ENCODE results near the gene PATJ. TPM values are rescaled to one million over a fixed set of nuclear protein-coding genes. Genes with fewer than 3 reads are reported as not detected.

PATJ gene
- total and polyA plus RNA-seq, 2 donors (not counting 3 experiments of a cell fraction or from before 2014, with no cell fraction given) = 1.1 to 3.0 TPM

DNA sequence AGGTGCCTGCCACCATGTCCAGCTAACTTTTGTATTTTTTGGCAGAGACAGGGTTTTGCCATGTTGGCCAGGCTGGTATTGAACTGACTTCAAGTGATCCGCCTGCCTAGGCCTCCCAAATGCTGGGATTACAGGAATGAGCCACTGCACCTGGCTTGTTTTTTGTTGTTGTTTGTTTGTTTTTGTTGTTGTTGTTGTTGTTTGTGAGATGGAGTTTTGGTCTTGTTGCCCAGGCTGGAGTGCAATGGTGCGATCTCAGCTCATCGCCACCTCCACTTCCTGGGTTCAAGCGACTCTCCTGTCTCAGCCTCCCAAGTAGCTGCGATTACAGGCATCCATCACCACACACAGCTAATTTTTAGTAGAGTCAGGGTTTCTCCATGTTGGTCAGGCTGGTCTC, 445.3 kb downstream of the PATJ start:
- no peak for TF ChIP-seq EZH2 (IDR thresholded peaks at IDR 0.05; ENCODE audit: borderline replicate concordance, low read depth, low read length, severe bottlenecking)
- TF ChIP-seq POLR2A (IDR thresholded peaks at IDR 0.05; ENCODE audit: low read depth, low read length) = no peak
- TF ChIP-seq JUN (IDR thresholded peaks at IDR 0.05; ENCODE audit: borderline replicate concordance, insufficient read depth, insufficient read length, low read depth) = no peak
- TF ChIP-seq, protein P1, sequence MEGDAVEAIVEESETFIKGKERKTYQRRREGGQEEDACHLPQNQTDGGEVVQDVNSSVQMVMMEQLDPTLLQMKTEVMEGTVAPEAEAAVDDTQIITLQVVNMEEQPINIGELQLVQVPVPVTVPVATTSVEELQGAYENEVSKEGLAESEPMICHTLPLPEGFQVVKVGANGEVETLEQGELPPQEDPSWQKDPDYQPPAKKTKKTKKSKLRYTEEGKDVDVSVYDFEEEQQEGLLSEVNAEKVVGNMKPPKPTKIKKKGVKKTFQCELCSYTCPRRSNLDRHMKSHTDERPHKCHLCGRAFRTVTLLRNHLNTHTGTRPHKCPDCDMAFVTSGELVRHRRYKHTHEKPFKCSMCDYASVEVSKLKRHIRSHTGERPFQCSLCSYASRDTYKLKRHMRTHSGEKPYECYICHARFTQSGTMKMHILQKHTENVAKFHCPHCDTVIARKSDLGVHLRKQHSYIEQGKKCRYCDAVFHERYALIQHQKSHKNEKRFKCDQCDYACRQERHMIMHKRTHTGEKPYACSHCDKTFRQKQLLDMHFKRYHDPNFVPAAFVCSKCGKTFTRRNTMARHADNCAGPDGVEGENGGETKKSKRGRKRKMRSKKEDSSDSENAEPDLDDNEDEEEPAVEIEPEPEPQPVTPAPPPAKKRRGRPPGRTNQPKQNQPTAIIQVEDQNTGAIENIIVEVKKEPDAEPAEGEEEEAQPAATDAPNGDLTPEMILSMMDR (IDR thresholded peaks at IDR 0.05; ENCODE audit: extremely low read depth in 1 of 2, insufficient read depth in 1 of 2, low read depth in 1 of 2, low read length in 2 of 2) = no peak
- TF ChIP-seq POLR2AphosphoS5 (IDR thresholded peaks at IDR 0.05; ENCODE audit: insufficient read depth, low read depth, low read length) = no peak
- TF ChIP-seq MYC (IDR thresholded peaks at IDR 0.05; ENCODE audit: low read depth, low read length) = no peak
- no peak for TF ChIP-seq FOS (IDR thresholded peaks at IDR 0.05; ENCODE audit: borderline replicate concordance, insufficient read depth, low read length)
- TF ChIP-seq, protein P2, sequence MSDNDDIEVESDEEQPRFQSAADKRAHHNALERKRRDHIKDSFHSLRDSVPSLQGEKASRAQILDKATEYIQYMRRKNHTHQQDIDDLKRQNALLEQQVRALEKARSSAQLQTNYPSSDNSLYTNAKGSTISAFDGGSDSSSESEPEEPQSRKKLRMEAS (IDR thresholded peaks at IDR 0.05; ENCODE audit: insufficient read depth, insufficient read length) = no peak
- no peak for TF ChIP-seq GATA2 (IDR thresholded peaks at IDR 0.05; ENCODE audit: insufficient read depth, insufficient read length, low read depth, low read length)
- H3K4me1 ChIP-seq (ENCODE audit: control insufficient read depth, extremely low read depth, insufficient read depth, low read length) = no peaks in the 10 kb centered on the region
- H3K79me2 ChIP-seq (ENCODE audit: control insufficient read depth, insufficient read depth, low read length) = no peaks in the 10 kb centered on the region
- FAIRE-seq = no peak
- ChIA-PET CTCF (interaction anchor here (2.8 kb wide), 1 partner anchor 12 kb away, joined by 7 read pairs; no protein-coding TSS in a partner anchor), POLR2A (no interaction called here)
- no peak overlapping the region for H3K27ac ChIP-seq (ENCODE audit: insufficient read depth, low read depth, low read length)
- no peak overlapping the region for H3K9ac ChIP-seq (replicated peaks; ENCODE audit: extremely low read depth, insufficient read depth, low read length)
- dilution Hi-C loops (cut with MboI; ENCODE audit: extremely low pct_ligation_motif_present, low sequenced_read_pairs) (no loop called here), intact Hi-C loops (cut with micrococcal nuclease) (no loop called here)
- H3K27me3 ChIP-seq (ENCODE audit: control insufficient read depth in 2 of 2, insufficient read depth in 2 of 2, low read length in 2 of 2) = no peaks in the 10 kb centered on the region
- no peak for DNase-seq (ENCODE audit: low read depth, low spot score)
- H3K4me3 ChIP-seq (replicated peaks in 1 of 3; ENCODE audit: insufficient read depth in 1 of 3, low read depth in 1 of 3, low read length in 3 of 3) = no peak overlapping the region
- BruUV-seq (replicated peaks) = no TSS peak
- no peaks in the 10 kb centered on the region for H3K36me3 ChIP-seq (ENCODE audit: control insufficient read depth in 2 of 2, extremely low read depth in 1 of 2, insufficient read depth in 2 of 2, low read length in 2 of 2)
- H4K20me1 ChIP-seq (replicated peaks; ENCODE audit: control insufficient read depth, extremely low read depth, insufficient read depth, low read length) = no peaks in the 10 kb centered on the region
- no peak overlapping the region for H3K4me2 ChIP-seq (ENCODE audit: insufficient read depth, low read length)
- no peaks in the 10 kb centered on the region for H3K9me1 ChIP-seq (replicated peaks; ENCODE audit: control insufficient read depth, extremely low read depth, insufficient read depth, low read length)
- H2AFZ ChIP-seq (ENCODE audit: low read depth, low read length) = no peak overlapping the region
- no peaks in the 10 kb centered on the region for H3K9me3 ChIP-seq (replicated peaks; ENCODE audit: control insufficient read depth, insufficient read depth, low read length)

All from endothelial cell of umbilical vein (primary cell).